Neural progenitor cell (in vitro differentiated cells): ENCODE data around the gene IQSEC1.

ENCODE experiments used
- CTCF ChIP-seq: fragments of 200-600 bp; sonication (generic); IDR thresholded peaks from 2 replicates; pipeline ENCODE4 v1.5.1; 2017; ENCODE audit warnings: antibody characterized with exemption, mild to moderate bottlenecking
- EZH2 ChIP-seq: fragments of 200-600 bp; sonication (generic); IDR thresholded peaks from 2 replicates; pipeline ENCODE4 v1.6.1; 2017; ENCODE audit warnings: antibody characterized with exemption, mild to moderate bottlenecking, moderate library complexity
- EZH2phosphoT487 ChIP-seq: fragments of 200-600 bp; sonication (generic); IDR thresholded peaks from 2 replicates; pipeline ENCODE4 v1.6.1; 2017; ENCODE audit warnings: antibody characterized with exemption

GRCh38 chr3:13002398-13003124, 70.7 kb downstream of the IQSEC1 start:
- TF ChIP-seq CTCF (no peak), EZH2phosphoT487 (no peak), EZH2 (no peak)
